ENCODE measurements around the gene ADIPOR2. TPM values are rescaled to one million over a fixed set of nuclear protein-coding genes. Genes with fewer than 3 reads are reported as not detected.

Gene ADIPOR2
- total RNA-seq, 1 experiment from 2014 or later, result 26.5 TPM

GRCh38 chr12:1720494-1720893 is 29.6 kb downstream of the ADIPOR2 start:
- Histone ChIP-seq H3K9ac (ENCODE audit: low read length) (no peak overlapping the region), H3K9me2 (replicated peaks; ENCODE audit: low read length) (no peaks in the 10 kb centered on the region), H3F3A (ENCODE audit: low read length, unreplicated experiment) (no peaks in the 10 kb centered on the region), H3K79me2 (ENCODE audit: low read length) (peaks cover 71% of the 10 kb centered on the region), H3K4me3 (ENCODE audit: low read length) (no peak overlapping the region), H3K4me1 (ENCODE audit: insufficient read depth, low read length) (peaks cover 12% of the 10 kb centered on the region), H3K4me2 (ENCODE audit: low read length) (no peak overlapping the region), H3K27me3 (ENCODE audit: low read length) (no peaks in the 10 kb centered on the region), H3K36me3 (ENCODE audit: low read depth, low read length) (no peaks in the 10 kb centered on the region), H2AFZ (ENCODE audit: low read length) (no peak overlapping the region), H4K20me1 (ENCODE audit: low read length) (peaks cover 6% of the 10 kb centered on the region; the same call in 1 of the 2 replicates), H3K9me3 (ENCODE audit: low read length) (no peaks in the 10 kb centered on the region), H3K27ac (ENCODE audit: low read length) (no peak overlapping the region)
- CTCF ChIA-PET, result interaction anchor here (0.7 kb wide), 1 partner anchor 72 kb away, joined by 12 read pairs; no protein-coding TSS in a partner anchor
- no peak for TF ChIP-seq EZH2phosphoT487 (IDR thresholded peaks at IDR 0.05; ENCODE audit: borderline replicate concordance, low read length)
- TF ChIP-seq EZH2 (IDR thresholded peaks at IDR 0.05; ENCODE audit: low read length, unreplicated experiment), result no peak
- TF ChIP-seq CTCF (conservative IDR thresholded peaks at IDR 0.05; ENCODE audit: low read depth, low read length), result no peak
- no peak for ATAC-seq
- DNase-seq, result no peak
- intact Hi-C loops (cut with micrococcal nuclease), result no loop called here
- POLR2A ChIA-PET (ENCODE audit: unreplicated experiment), result no interaction called here
- BruUV-seq (replicated peaks), result no TSS peak

DNA sequence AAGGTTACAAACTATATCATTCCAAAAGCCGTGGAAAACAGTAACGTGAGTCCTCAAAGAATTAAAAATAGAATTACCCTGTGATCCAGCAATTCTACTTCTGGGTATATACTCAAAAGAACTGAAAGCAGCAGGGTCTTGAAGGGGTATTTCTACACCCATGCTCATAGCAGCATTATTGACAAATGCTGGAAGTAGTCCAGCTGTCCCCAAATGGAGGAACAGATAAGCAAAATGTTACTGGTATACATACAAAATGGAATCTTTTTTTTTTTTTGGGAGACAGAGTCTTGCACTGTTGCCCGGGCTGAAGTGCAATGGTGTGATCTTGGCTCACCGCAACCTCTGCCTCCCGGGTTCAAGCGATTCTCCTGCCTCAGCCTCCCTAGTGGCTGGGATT is 32.9 kb downstream of the ADIPOR2 start:
- ATAC-seq (no peak), DNase-seq (no peak)
- H3K36me3 ChIP-seq (ENCODE audit: low read depth, low read length), result no peaks in the 10 kb centered on the region
- no peaks in the 10 kb centered on the region for H3K9me3 ChIP-seq (ENCODE audit: low read length)
- ChIA-PET POLR2A (ENCODE audit: unreplicated experiment) (no interaction called here), CTCF (no interaction called here)
- no peak overlapping the region for H3K9ac ChIP-seq (ENCODE audit: low read length)
- H3K4me2 ChIP-seq (ENCODE audit: low read length), result no peak overlapping the region
- H3K79me2 ChIP-seq (ENCODE audit: low read length), result peaks cover 44% of the 10 kb centered on the region
- peaks cover 6% of the 10 kb centered on the region; the same call in 1 of the 2 replicates for H4K20me1 ChIP-seq (ENCODE audit: low read length)
- no peak overlapping the region for H3K4me3 ChIP-seq (ENCODE audit: low read length)
- H3K4me1 ChIP-seq (ENCODE audit: insufficient read depth, low read length), result no peaks in the 10 kb centered on the region
- H3K27me3 ChIP-seq (ENCODE audit: low read length), result no peaks in the 10 kb centered on the region
- intact Hi-C loops (cut with micrococcal nuclease), result no loop called here
- H3K9me2 ChIP-seq (replicated peaks; ENCODE audit: low read length), result no peaks in the 10 kb centered on the region
- no peaks in the 10 kb centered on the region for H3F3A ChIP-seq (ENCODE audit: low read length, unreplicated experiment)
- no peak overlapping the region for H2AFZ ChIP-seq (ENCODE audit: low read length)
- BruUV-seq (replicated peaks), result no TSS peak
- no peak for TF ChIP-seq CTCF (conservative IDR thresholded peaks at IDR 0.05; ENCODE audit: low read depth, low read length)
- no peak for TF ChIP-seq EZH2phosphoT487 (IDR thresholded peaks at IDR 0.05; ENCODE audit: borderline replicate concordance, low read length)
- no peak for TF ChIP-seq EZH2 (IDR thresholded peaks at IDR 0.05; ENCODE audit: low read length, unreplicated experiment)
- no peak overlapping the region for H3K27ac ChIP-seq (ENCODE audit: low read length)

DNA sequence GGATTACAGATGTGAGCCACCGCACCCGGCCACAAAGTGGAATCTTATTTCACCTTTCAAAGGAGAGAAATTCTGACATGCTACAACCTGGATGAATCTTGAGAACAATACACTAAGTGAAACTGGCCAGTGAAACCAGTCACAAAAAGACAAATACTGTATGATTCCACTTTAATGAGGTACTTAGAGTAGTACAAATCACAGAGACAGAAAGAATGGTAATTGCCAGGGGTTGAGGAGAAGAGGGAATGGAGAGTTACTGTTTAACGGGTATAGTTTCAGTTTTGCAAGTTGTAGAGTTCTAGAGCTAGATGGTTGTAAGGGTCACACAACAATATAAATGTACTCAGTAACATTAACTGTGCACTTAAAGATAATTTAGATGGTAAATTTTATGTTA is 33.4 kb downstream of the ADIPOR2 start:
- intact Hi-C loops (cut with micrococcal nuclease), result no loop called here
- no peak overlapping the region for H3K4me2 ChIP-seq (ENCODE audit: low read length)
- TF ChIP-seq EZH2phosphoT487 (IDR thresholded peaks at IDR 0.05; ENCODE audit: borderline replicate concordance, low read length) (no peak), EZH2 (IDR thresholded peaks at IDR 0.05; ENCODE audit: low read length, unreplicated experiment) (no peak), CTCF (conservative IDR thresholded peaks at IDR 0.05; ENCODE audit: low read depth, low read length) (no peak)
- no peak overlapping the region for H2AFZ ChIP-seq (ENCODE audit: low read length)
- no peaks in the 10 kb centered on the region for H3K27me3 ChIP-seq (ENCODE audit: low read length)
- DNase-seq, result no peak
- no peaks in the 10 kb centered on the region for H3K4me1 ChIP-seq (ENCODE audit: insufficient read depth, low read length)
- no TSS peak for BruUV-seq (replicated peaks)
- no peak overlapping the region for H3K4me3 ChIP-seq (ENCODE audit: low read length)
- ChIA-PET CTCF (no interaction called here), POLR2A (ENCODE audit: unreplicated experiment) (no interaction called here)
- peaks cover 6% of the 10 kb centered on the region; the same call in 1 of the 2 replicates for H4K20me1 ChIP-seq (ENCODE audit: low read length)
- no peaks in the 10 kb centered on the region for H3F3A ChIP-seq (ENCODE audit: low read length, unreplicated experiment)
- no peak overlapping the region for H3K9ac ChIP-seq (ENCODE audit: low read length)
- ATAC-seq, result no peak
- H3K36me3 ChIP-seq (ENCODE audit: low read depth, low read length), result no peaks in the 10 kb centered on the region
- no peaks in the 10 kb centered on the region for H3K9me2 ChIP-seq (replicated peaks; ENCODE audit: low read length)
- H3K9me3 ChIP-seq (ENCODE audit: low read length), result no peaks in the 10 kb centered on the region
- peaks cover 39% of the 10 kb centered on the region for H3K79me2 ChIP-seq (ENCODE audit: low read length)
- H3K27ac ChIP-seq (ENCODE audit: low read length), result no peak overlapping the region

Measured in PC-3 (cell line).